GM23338 (cell line): ENCODE data around the gene TFF1. TPM values are rescaled to one million over a fixed set of nuclear protein-coding genes. Genes with fewer than 3 reads are reported as not detected.

Experiments
- ATAC-seq: fragments of 200-7000 bp; cut with Tn5 transposase; 3 replicates; pipeline ENCODE4 v1.9.1; 2020
- DNase-seq: peaks from one replicate; pipeline ENCODE4 v3.0.0-alpha.2; 2015; ENCODE audit warnings: low spot score
- H2AFZ ChIP-seq: fragments of 200-600 bp; sonication (generic); 2 replicates; pipeline ENCODE4 v1.8.0; 2016; ENCODE audit warnings: antibody characterized with exemption, mild to moderate bottlenecking, moderate library complexity
- H3F3A ChIP-seq: fragments of 200-600 bp; sonication (generic); replicated peaks from 2 replicates; pipeline ENCODE4 v1.8.0; 2017; ENCODE audit warnings: antibody characterized with exemption, mixed run types, low read depth
- H3K27ac ChIP-seq: fragments of 200-600 bp; sonication (generic); 2 replicates; pipeline ENCODE4 v1.6.1; 2016; ENCODE audit warnings: low read depth
- H3K27me3 ChIP-seq: fragments of 200-600 bp; sonication (generic); 2 replicates; pipeline ENCODE4 v1.8.0; 2016; ENCODE audit warnings: mild to moderate bottlenecking, mixed run types, moderate library complexity; ENCODE audit not compliant: insufficient read depth
- H3K36me3 ChIP-seq: fragments of 200-600 bp; sonication (generic); 2 replicates; pipeline ENCODE4 v1.8.0; 2016; ENCODE audit warnings: mild to moderate bottlenecking; ENCODE audit not compliant: insufficient read depth
- H3K4me1 ChIP-seq: fragments of 200-600 bp; sonication (generic); 2 replicates; pipeline ENCODE4 v1.8.0; 2016; ENCODE audit warnings: mild to moderate bottlenecking, moderate library complexity; ENCODE audit not compliant: insufficient read depth
- H3K4me2 ChIP-seq: fragments of 200-600 bp; sonication (generic); 2 replicates; pipeline ENCODE4 v1.7.1; 2017; ENCODE audit warnings: mixed run types
- H3K4me3 ChIP-seq: fragments of 200-600 bp; sonication (generic); 2 replicates; pipeline ENCODE4 v1.6.1; 2016; ENCODE audit warnings: mixed run types
- H3K79me2 ChIP-seq: fragments of 200-600 bp; sonication (generic); replicated peaks from 2 replicates; pipeline ENCODE4 v1.8.0; 2017; ENCODE audit warnings: mild to moderate bottlenecking; ENCODE audit not compliant: insufficient read depth
- H3K9me2 ChIP-seq: fragments of 200-600 bp; sonication (generic); 2 replicates; pipeline ENCODE4 v1.8.0; 2017; ENCODE audit not compliant: insufficient read depth
- H4K20me1 ChIP-seq: fragments of 200-600 bp; sonication (generic); replicated peaks from 2 replicates; pipeline ENCODE4 v1.8.0; 2017; ENCODE audit warnings: mild to moderate bottlenecking; ENCODE audit not compliant: insufficient read depth
- H3K27ac Mint-ChIP-seq: 2 replicates; pipeline ENCODE4 v1.8.0; 2020; ENCODE audit warnings: inconsistent platforms, mild to moderate bottlenecking, moderate library complexity, mixed read lengths
- H3K27me3 Mint-ChIP-seq: 3 replicates; pipeline ENCODE4 v1.8.0; 2022; ENCODE audit warnings: low read depth, mild to moderate bottlenecking, moderate library complexity, mixed read lengths, inconsistent platforms; ENCODE audit not compliant: insufficient read depth, poor library complexity
- H3K36me3 Mint-ChIP-seq: 3 replicates; pipeline ENCODE4 v1.8.0; 2021; ENCODE audit warnings: low read depth, mild to moderate bottlenecking, inconsistent platforms, moderate library complexity, mixed read lengths
- H3K4me1 Mint-ChIP-seq: 3 replicates; pipeline ENCODE4 v1.8.0; 2020; ENCODE audit warnings: mild to moderate bottlenecking, inconsistent platforms, mixed read lengths
- H3K4me3 Mint-ChIP-seq: 3 replicates; pipeline ENCODE4 v1.8.0; 2021; ENCODE audit warnings: moderate library complexity, mild to moderate bottlenecking, inconsistent platforms, mixed read lengths
- H3K9me3 Mint-ChIP-seq: 3 replicates; pipeline ENCODE4 v1.8.0; 2020; ENCODE audit warnings: moderate library complexity, mild to moderate bottlenecking, inconsistent platforms, mixed read lengths
- CREB1 ChIP-seq: fragments of 250-450 bp; sonication (Bioruptor Pico); IDR thresholded peaks from 2 replicates; pipeline ENCODE4 v1.5.0; 2020; ENCODE audit warnings: low read depth, mild to moderate bottlenecking, moderate library complexity
- EZH2 ChIP-seq: fragments of 200-600 bp; sonication (generic); IDR thresholded peaks from one replicate; pipeline ENCODE4 v1.8.0; 2017; ENCODE audit warnings: antibody characterized with exemption, mild to moderate bottlenecking, low read depth; ENCODE audit not compliant: unreplicated experiment
- EZH2phosphoT487 ChIP-seq: fragments of 200-600 bp; sonication (generic); IDR thresholded peaks from one replicate; pipeline ENCODE4 v1.8.1; 2018; ENCODE audit warnings: antibody characterized with exemption; ENCODE audit not compliant: unreplicated experiment
- JUNB ChIP-seq: IDR thresholded peaks from one replicate; pipeline ENCODE4 v1.6.1; 2016; ENCODE audit warnings: antibody characterized with exemption; ENCODE audit not compliant: unreplicated experiment
- NANOG ChIP-seq: IDR thresholded peaks from 2 replicates; pipeline ENCODE4 v1.6.1; 2016; ENCODE audit warnings: antibody characterized with exemption, borderline replicate concordance
- POLR2AphosphoS5 ChIP-seq: IDR thresholded peaks from 2 replicates; pipeline ENCODE4 v1.6.1; 2016; ENCODE audit warnings: antibody characterized with exemption, low read depth
- REST ChIP-seq: IDR thresholded peaks from one replicate; pipeline ENCODE4 v1.6.1; 2018; ENCODE audit warnings: antibody characterized with exemption; ENCODE audit not compliant: unreplicated experiment
- STAT1 ChIP-seq: IDR thresholded peaks from one replicate; pipeline ENCODE4 v1.6.1; 2016; ENCODE audit warnings: antibody characterized with exemption; ENCODE audit not compliant: unreplicated experiment
- ZNF114 ChIP-seq: fragments of 250-450 bp; sonication (Bioruptor Pico); IDR thresholded peaks from 2 replicates; pipeline ENCODE4 v1.5.0; 2020; ENCODE audit warnings: mild to moderate bottlenecking, moderate library complexity
- ZNF331 ChIP-seq: fragments of 250-450 bp; sonication (Bioruptor Pico); IDR thresholded peaks from 2 replicates; pipeline ENCODE4 v1.5.0; 2020; ENCODE audit warnings: low read depth, mild to moderate bottlenecking, moderate library complexity
- ZNF462 ChIP-seq: fragments of 250-450 bp; sonication (Bioruptor Pico); IDR thresholded peaks from 2 replicates; pipeline ENCODE4 v1.5.0; 2020; ENCODE audit warnings: mild to moderate bottlenecking, moderate library complexity
- polyA plus RNA-seq: library from polyadenylated mRNA; unstranded; fragments of >200 nt; fragmentation: Nextera tagmentation; extraction: Ambion mirVana; gene quantifications from 2 replicates; pipeline ENCODE4 v1.2.1, GENCODE V29; 2016
- total RNA-seq: library from RNA; depleted of rRNA; stranded (reverse); fragments of >200 nt; shearing (Covaris generic); gene quantifications from 2 replicates; pipeline ENCODE4 v1.2.3, GENCODE V29; 2014
- TF ChIP-seq, protein P1 (sequence below), 2 experiments: fragments of 200-600 bp in 1 of 2; sonication (generic) in 1 of 2; conservative IDR thresholded peaks; 2 replicates each; pipeline versions ENCODE4 v1.5.1 to v1.6.1; 2016 to 2017; ENCODE audit warnings: antibody characterized with exemption in 2 of 2, low read depth in 2 of 2, mild to moderate bottlenecking in 2 of 2, moderate library complexity in 1 of 2
- TF ChIP-seq, protein P2 (sequence below): IDR thresholded peaks from 2 replicates; pipeline ENCODE4 v1.6.1; 2016; ENCODE audit warnings: antibody characterized with exemption

Gene TFF1
- total and polyA plus RNA-seq, 2 experiments from 2014 or later: not detected

- H3K79me2 ChIP-seq: no peaks in the 10 kb centered on the region
- H3K27me3 ChIP-seq: no peaks in the 10 kb centered on the region
- H2AFZ ChIP-seq: no peak overlapping the region
- peaks cover 15% of the 10 kb centered on the region for H3K36me3 Mint-ChIP-seq
- no peak overlapping the region for H3K4me2 ChIP-seq
- peaks cover 26% of the 10 kb centered on the region for H3K9me3 Mint-ChIP-seq
- H3K4me1 Mint-ChIP-seq: peaks cover 35% of the 10 kb centered on the region
- H3K9me2 ChIP-seq: no peaks in the 10 kb centered on the region
- H3K27me3 Mint-ChIP-seq: peaks cover 7% of the 10 kb centered on the region
- peaks cover 6% of the 10 kb centered on the region for H3K4me1 ChIP-seq
- ATAC-seq: no peak
- peaks cover 5% of the 10 kb centered on the region; the same call in 1 of the 2 replicates for H3F3A ChIP-seq
- TF ChIP-seq ZNF462 (CRISPR knock-in tag): no peak
- TF ChIP-seq STAT1: no peak
- no peak for TF ChIP-seq CREB1
- TF ChIP-seq EZH2: no peak
- TF ChIP-seq JUNB: no peak
- TF ChIP-seq NANOG: no peak
- no peak for TF ChIP-seq ZNF114 (CRISPR knock-in tag)
- TF ChIP-seq, protein P1, sequence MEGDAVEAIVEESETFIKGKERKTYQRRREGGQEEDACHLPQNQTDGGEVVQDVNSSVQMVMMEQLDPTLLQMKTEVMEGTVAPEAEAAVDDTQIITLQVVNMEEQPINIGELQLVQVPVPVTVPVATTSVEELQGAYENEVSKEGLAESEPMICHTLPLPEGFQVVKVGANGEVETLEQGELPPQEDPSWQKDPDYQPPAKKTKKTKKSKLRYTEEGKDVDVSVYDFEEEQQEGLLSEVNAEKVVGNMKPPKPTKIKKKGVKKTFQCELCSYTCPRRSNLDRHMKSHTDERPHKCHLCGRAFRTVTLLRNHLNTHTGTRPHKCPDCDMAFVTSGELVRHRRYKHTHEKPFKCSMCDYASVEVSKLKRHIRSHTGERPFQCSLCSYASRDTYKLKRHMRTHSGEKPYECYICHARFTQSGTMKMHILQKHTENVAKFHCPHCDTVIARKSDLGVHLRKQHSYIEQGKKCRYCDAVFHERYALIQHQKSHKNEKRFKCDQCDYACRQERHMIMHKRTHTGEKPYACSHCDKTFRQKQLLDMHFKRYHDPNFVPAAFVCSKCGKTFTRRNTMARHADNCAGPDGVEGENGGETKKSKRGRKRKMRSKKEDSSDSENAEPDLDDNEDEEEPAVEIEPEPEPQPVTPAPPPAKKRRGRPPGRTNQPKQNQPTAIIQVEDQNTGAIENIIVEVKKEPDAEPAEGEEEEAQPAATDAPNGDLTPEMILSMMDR (conservative IDR thresholded peaks at IDR 0.05; ENCODE audit: low read depth in 2 of 2): no peak
- no peak for TF ChIP-seq ZNF331 (CRISPR knock-in tag)
- TF ChIP-seq, protein P2, sequence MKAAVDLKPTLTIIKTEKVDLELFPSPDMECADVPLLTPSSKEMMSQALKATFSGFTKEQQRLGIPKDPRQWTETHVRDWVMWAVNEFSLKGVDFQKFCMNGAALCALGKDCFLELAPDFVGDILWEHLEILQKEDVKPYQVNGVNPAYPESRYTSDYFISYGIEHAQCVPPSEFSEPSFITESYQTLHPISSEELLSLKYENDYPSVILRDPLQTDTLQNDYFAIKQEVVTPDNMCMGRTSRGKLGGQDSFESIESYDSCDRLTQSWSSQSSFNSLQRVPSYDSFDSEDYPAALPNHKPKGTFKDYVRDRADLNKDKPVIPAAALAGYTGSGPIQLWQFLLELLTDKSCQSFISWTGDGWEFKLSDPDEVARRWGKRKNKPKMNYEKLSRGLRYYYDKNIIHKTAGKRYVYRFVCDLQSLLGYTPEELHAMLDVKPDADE: no peak
- no peak for TF ChIP-seq REST
- no peak for TF ChIP-seq EZH2phosphoT487
- no peak for TF ChIP-seq POLR2AphosphoS5
- no peak for DNase-seq
- H3K4me3 ChIP-seq: no peak overlapping the region
- no peak overlapping the region; the same call in 1 of the 2 replicates for H3K27ac Mint-ChIP-seq
- no peak overlapping the region for H3K4me3 Mint-ChIP-seq
- H4K20me1 ChIP-seq: no peaks in the 10 kb centered on the region
- no peak overlapping the region for H3K27ac ChIP-seq
- no peaks in the 10 kb centered on the region for H3K36me3 ChIP-seq
These were observed 19.3 kb upstream of the TFF1 start for GRCh38 chr21:42385619-42386018.
